Smooth muscle cell (in vitro differentiated cells): ENCODE data around the gene DDN. TPM values are rescaled to one million over a fixed set of nuclear protein-coding genes. Genes with fewer than 3 reads are reported as not detected.

Experiments
- DNase-seq: peaks from one replicate; lab custom pipeline; 2025; ENCODE audit not compliant: unreplicated experiment; lab: John Stamatoyannopoulos, UW
- H2AFZ ChIP-seq: fragments of 200-600 bp; sonication (generic); 2 replicates; pipeline ENCODE4 v1.6.0; 2016; ENCODE audit warnings: antibody characterized with exemption, low read depth, mild to moderate bottlenecking
- H3F3A ChIP-seq: fragments of 200-600 bp; sonication (generic); 2 replicates; pipeline ENCODE4 v1.6.0; 2017; ENCODE audit warnings: antibody characterized with exemption, low read depth
- H3K27ac ChIP-seq: fragments of 200-600 bp; sonication (generic); 2 replicates; pipeline ENCODE4 v1.5.1; 2016; ENCODE audit warnings: low read depth, mild to moderate bottlenecking
- H3K27me3 ChIP-seq: fragments of 200-600 bp; sonication (generic); 2 replicates; pipeline ENCODE4 v1.6.1; 2016; ENCODE audit warnings: low read depth, mild to moderate bottlenecking
- H3K36me3 ChIP-seq: fragments of 200-600 bp; sonication (generic); 2 replicates; pipeline ENCODE4 v1.5.1; 2016; ENCODE audit warnings: low read depth
- H3K4me1 ChIP-seq: fragments of 200-600 bp; sonication (generic); 2 replicates; pipeline ENCODE4 v1.5.1; 2016; ENCODE audit warnings: low read depth
- H3K4me2 ChIP-seq: fragments of 200-600 bp; sonication (generic); 2 replicates; pipeline ENCODE4 v1.6.0; 2016; ENCODE audit warnings: mild to moderate bottlenecking
- H3K4me3 ChIP-seq: fragments of 200-600 bp; sonication (generic); 2 replicates; pipeline ENCODE4 v1.5.1; 2016; ENCODE audit warnings: mild to moderate bottlenecking
- H3K79me2 ChIP-seq: fragments of 200-600 bp; sonication (generic); 2 replicates; pipeline ENCODE4 v1.6.0; 2016; ENCODE audit warnings: low read depth, mild to moderate bottlenecking
- H3K9ac ChIP-seq: fragments of 200-600 bp; sonication (generic); 2 replicates; pipeline ENCODE4 v1.6.0; 2016; ENCODE audit warnings: low read depth
- H3K9me3 ChIP-seq: fragments of 200-600 bp; sonication (generic); replicated peaks from 2 replicates; pipeline ENCODE4 v1.5.1; 2016; ENCODE audit warnings: low read depth
- H4K20me1 ChIP-seq: fragments of 200-600 bp; sonication (generic); 2 replicates; pipeline ENCODE4 v1.6.0; 2016; ENCODE audit warnings: low read depth
- WGBS: methylation state at CpG from one replicate; pipeline ENCODE4 v1.1.7; 2016; ENCODE audit warnings: low lambda C conversion rate; 5-methylcytosine and 5-hydroxymethylcytosine counted together
- polyA plus RNA-seq: library from polyadenylated mRNA; unstranded; fragments of >200 nt; fragmentation: Nextera tagmentation; extraction: Ambion mirVana; gene quantifications from 2 replicates; pipeline ENCODE4 v1.2.1, GENCODE V29; 2016
- total RNA-seq: library from RNA; depleted of rRNA; stranded (reverse); fragments of >200 nt; gene quantifications from 2 replicates; pipeline ENCODE4 v1.2.3, GENCODE V29; 2014
- TF ChIP-seq, protein P1 (sequence below): fragments of 200-600 bp; sonication (generic); IDR thresholded peaks from 2 replicates; pipeline ENCODE4 v1.5.1; 2017; ENCODE audit warnings: borderline replicate concordance, mild to moderate bottlenecking, antibody characterized with exemption; ENCODE audit not compliant: insufficient read depth, poor library complexity, severe bottlenecking

DDN gene
- total and polyA plus RNA-seq, 2 experiments from 2014 or later: 0.03 to 0.13 TPM

DNA sequence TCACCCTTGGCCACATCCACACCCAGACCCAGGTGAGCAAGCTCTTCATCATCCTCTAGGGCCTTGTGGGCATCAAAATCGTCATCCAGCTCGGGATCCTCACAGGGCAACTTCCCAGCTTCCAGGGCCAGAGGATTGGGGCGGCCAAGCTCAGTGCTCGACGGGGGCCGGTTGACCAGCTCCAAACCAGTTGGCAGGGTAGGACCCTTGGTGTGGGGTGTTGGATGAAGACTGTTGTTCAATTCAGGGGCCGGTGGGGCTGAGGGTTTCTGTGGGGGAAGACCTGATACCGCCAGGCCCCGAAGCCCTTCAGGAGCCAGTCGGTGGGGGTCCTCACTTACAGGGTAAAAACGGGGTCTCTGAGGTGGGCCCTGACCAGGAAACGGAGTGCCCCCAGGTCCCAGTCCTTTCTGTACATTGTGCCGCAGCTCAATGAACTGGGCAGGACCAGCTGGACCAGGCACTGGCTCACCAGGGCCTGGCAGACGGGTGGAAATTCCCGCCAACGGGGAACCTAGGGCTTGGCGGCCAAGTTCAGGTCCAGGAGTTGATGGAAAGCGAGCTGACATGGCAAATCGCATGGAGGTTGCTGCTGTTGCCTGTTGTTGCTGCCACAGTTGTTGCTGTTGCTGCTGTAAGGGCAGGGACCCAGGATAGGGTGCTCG lies 39.2 kb upstream of the DDN start:
- no peak for DNase-seq
- Histone ChIP-seq H3K9ac (no peak overlapping the region), H3K27me3 (no peaks in the 10 kb centered on the region), H3K4me2 (no peak overlapping the region), H3K79me2 (peaks cover 6% of the 10 kb centered on the region), H3K9me3 (no peaks in the 10 kb centered on the region), H3K27ac (no peak overlapping the region), H2AFZ (no peak overlapping the region), H3K4me3 (no peak overlapping the region), H3F3A (no peaks in the 10 kb centered on the region), H3K4me1 (no peaks in the 10 kb centered on the region), H3K36me3 (peaks cover 6% of the 10 kb centered on the region), H4K20me1 (peaks cover 27% of the 10 kb centered on the region)
- 97% methylated on average over 20 of the region's 20 CpGs for WGBS
- TF ChIP-seq, protein P1, sequence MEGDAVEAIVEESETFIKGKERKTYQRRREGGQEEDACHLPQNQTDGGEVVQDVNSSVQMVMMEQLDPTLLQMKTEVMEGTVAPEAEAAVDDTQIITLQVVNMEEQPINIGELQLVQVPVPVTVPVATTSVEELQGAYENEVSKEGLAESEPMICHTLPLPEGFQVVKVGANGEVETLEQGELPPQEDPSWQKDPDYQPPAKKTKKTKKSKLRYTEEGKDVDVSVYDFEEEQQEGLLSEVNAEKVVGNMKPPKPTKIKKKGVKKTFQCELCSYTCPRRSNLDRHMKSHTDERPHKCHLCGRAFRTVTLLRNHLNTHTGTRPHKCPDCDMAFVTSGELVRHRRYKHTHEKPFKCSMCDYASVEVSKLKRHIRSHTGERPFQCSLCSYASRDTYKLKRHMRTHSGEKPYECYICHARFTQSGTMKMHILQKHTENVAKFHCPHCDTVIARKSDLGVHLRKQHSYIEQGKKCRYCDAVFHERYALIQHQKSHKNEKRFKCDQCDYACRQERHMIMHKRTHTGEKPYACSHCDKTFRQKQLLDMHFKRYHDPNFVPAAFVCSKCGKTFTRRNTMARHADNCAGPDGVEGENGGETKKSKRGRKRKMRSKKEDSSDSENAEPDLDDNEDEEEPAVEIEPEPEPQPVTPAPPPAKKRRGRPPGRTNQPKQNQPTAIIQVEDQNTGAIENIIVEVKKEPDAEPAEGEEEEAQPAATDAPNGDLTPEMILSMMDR: no peak

DNA sequence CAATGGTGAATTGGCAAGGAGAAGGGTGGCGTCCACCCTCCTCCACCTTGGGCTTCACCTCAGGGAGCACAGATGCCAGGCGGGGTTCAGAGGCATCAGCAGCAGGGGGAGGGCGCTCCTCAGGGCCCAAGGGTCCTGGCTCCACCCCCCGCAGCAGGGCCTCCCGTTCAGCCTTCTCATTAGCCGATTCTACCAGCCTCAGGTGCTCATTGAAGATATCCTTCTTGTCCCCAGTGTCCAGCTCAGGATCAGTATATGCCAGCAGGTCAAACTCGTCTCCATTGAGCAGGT lies 38.7 kb upstream of the DDN start:
- no peak overlapping the region for H3K9ac ChIP-seq
- no peak for DNase-seq
- no peak overlapping the region for H3K4me3 ChIP-seq
- no peaks in the 10 kb centered on the region for H3K9me3 ChIP-seq
- no peaks in the 10 kb centered on the region for H3K4me1 ChIP-seq
- no peaks in the 10 kb centered on the region for H3K27me3 ChIP-seq
- H3K4me2 ChIP-seq: no peak overlapping the region
- H3K36me3 ChIP-seq: peaks cover 8% of the 10 kb centered on the region
- H3F3A ChIP-seq: no peaks in the 10 kb centered on the region
- WGBS: over 99% methylated on average over 7 of the region's 7 CpGs
- H3K27ac ChIP-seq: no peak overlapping the region
- TF ChIP-seq, protein P1: no peak
- peaks cover 28% of the 10 kb centered on the region for H4K20me1 ChIP-seq
- H3K79me2 ChIP-seq: peaks cover 6% of the 10 kb centered on the region
- H2AFZ ChIP-seq: no peak overlapping the region

DNA sequence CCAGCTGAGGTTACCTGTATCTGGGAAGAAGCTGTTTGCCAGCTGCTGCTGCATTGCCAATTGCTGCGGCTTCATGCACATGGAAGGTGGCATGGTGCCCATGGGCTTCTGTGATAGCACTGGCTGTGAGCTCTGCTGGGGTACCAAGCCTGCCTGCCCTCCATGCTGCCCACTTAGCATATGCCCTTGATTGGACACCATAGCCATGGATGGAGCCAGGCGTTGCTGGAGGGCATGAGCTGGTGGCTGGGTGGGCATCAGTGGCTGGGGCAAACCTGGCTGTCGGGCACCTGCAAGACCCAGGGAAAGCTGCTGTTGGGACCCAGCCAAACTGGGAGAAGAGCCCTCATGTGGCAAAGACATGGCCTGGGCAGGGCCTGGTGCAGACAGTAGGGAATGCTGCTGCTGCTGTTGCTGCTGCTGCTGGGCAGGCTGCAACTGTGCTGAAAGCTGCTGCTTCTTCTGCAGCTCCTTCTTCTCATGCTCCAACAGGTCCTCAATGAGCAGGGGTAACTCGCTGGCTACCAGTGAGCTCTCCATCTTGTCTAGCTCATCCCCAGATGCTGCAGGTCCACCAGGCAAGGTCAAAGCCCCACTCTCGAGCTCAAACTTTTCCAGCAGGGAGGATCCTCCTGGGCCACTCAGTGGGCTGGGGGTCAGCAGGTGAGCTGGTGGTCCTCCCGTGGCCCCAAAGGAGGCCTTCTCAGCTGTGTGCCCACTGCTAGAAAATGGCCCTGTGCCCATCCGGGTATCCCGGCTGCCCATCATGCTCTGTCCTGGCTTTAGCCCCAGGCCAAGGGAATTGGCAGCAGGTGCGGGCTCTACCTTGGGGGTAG lies 38.2 kb upstream of the DDN start:
- Histone ChIP-seq H3K36me3 (peaks cover 8% of the 10 kb centered on the region), H3K27ac (no peak overlapping the region), H3K79me2 (peaks cover 6% of the 10 kb centered on the region), H3K9ac (no peak overlapping the region), H4K20me1 (peaks cover 29% of the 10 kb centered on the region), H3K9me3 (no peaks in the 10 kb centered on the region), H3K4me3 (no peak overlapping the region), H3K4me2 (no peak overlapping the region), H3K27me3 (no peaks in the 10 kb centered on the region), H2AFZ (no peak overlapping the region), H3F3A (no peaks in the 10 kb centered on the region), H3K4me1 (no peaks in the 10 kb centered on the region)
- TF ChIP-seq, protein P1: no peak
- WGBS: 100% methylated on average over 9 of the region's 9 CpGs
- no peak for DNase-seq
